ENCODE data around the gene LPXN.

LPXN gene

DNA sequence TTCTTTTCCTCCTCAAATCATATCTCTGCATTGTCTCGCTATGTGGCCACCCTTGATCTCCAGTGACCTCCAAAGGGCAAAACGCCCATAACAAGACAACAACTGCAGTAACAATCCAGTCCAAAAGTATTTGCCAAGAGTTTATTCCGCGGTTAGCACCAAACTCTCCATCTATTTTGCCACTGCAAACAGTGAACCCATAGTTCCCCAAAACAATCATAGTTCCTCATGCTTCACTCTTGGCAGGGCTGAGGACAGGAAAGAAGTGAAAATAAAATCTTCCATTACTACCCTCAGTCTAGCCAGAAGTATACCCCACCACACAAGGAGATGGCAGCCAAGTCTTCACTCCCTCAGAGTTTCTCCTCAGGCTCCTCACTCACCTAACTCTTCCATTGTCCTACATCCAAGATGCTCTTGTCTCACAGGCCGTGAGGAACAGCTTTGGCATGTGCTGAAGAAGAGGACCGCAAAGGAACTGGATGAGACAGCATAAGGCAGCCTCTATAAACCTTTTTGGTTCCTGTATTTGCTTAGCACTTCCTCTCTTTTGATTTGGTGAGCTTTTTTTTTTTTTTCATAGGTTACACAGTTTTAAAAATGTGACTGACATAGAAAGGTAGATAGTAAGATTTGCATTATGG is at the start of gene LPXN:
TSS of gene LPXN (minus strand) at position 480 of the 644 bp plus-strand sequence. CDS start at position 396, 84 bp downstream.
- peak; percentile 42 to 44 for DNase-seq

DNA sequence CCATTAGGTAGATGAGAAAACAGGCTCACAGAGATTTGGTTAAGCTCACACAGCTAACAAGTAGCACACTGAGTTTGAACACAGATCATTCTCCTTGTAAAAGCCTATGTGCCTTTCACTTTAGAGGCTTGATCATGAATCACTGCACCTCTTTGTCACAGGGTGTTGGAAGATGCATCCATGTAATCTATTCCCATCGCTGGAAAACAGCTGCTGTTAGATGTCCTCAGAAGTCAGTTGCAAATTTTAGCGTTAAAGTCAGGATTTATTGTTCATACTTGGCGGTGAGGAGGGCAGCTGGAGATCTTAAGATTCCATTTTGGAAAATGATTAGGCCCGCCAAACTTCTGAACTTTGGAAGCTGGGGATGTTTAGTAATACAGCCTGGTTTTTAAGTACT is 49.4 kb upstream of the LPXN start:
- DNase-seq = no peak

GRCh38 chr11:58622344-58622743 is 46.7 kb upstream of the LPXN start, which contains the start of gene CNTF:
Gene CNTF, plus strand, starts transcription at chr11:58622665. Its CDS starts 88 bp downstream, at chr11:58622753.
- DNase-seq = no peak

- DNase-seq = no peak
Observed at GRCh38 chr11:58621586-58622262, 46.1 kb upstream of the LPXN start.

- DNase-seq = no peak
Observed at GRCh38 chr11:58617976-58618557, 42.4 kb upstream of the LPXN start.

DNA sequence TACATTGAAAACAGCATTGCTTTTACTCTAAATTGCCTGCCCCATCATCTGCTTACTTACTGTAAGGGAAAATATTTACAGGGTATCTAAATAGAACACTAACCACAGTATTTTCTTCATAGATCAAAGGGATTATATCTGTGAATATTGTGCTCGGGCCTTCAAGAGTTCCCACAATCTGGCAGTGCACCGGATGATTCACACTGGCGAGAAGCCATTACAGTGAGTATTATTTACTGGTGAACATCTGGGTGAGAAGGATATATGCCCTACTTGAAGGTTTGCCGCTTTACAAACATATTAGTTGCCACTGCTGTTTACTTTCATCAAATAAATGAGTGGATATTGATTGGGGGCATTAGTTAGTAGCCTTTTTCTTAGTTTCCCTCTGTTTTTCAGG is 40.9 kb upstream of the LPXN start:
- no peak for DNase-seq

GRCh38 chr11:58615559-58615958 is 39.9 kb upstream of the LPXN start:
- no peak for DNase-seq

DNA sequence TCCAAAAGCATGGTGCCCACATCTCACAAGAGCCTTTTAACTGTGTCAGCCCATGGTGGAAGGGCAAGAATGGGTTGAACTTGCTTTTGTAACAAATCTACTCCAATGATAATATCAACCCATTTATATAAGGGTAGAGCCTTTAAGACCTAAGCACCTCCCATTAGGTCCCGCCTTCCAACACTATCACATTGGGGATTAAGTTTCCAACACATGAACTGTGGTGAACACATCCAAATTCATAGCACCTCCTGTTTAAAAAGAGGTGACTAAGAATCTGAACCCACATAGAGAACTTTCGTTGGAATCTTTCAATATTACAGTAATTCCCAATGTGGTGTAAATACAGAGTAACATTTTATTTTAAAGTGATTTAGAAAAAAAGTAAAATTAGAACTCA is 37.6 kb upstream of the LPXN start:
- DNase-seq = no peak

GRCh38 chr11:58609723-58610122 is 34.1 kb upstream of the LPXN start:
- DNase-seq = no peak

DNA sequence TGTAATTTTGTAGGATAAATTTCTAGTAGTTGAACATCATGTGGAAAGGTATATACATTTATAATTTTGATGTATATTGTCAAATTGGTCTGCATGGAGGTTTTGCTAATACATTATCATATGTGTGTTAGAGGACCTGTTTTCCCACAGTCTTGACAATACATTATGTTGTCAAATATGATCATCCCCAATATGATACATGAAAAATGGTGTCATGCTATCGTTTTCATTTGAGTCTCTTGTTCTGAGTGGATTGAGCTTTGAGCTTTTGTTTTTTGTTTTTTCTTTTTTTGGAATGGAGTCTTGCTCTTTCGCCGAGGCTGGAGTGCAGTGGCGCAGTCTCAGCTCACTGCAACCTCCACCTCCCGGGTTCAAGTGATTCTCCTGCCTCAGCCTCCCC is 32.7 kb upstream of the LPXN start:
- no peak for DNase-seq

DNA sequence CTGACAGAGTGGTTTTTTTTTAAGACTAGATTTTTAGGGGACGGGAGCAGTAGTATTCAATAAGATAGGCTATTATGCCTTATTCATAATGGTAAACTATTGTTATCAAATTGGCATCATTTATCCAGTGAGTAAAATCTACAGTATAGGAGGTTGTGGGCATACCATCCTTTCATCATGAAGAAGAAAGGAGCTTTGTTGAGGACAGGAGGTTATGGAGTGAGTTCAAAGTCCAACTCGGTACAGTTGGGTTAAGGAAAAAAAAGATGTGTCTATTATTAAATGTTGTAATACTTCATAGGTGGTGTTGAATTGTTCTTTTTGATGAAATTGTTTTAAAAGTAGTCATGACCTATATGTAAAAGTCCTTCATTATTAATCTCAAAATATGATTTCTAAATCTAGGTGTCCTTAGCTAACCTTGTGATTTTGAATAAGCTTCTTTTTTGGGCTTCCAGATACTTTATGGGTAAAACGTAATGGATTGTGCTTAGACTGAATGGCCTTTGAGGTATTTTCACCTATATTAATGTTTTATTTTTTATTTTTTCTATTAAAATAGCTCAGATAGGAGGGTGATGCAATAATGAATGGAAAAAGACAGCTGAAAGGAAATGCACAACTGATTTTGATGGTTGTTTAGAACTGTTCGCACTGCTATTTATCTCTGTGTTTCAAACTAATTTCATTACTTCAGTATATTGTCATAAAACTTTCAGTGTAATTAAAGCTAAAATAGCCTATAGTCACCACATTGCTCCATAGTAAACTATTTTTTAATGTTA is 31.5 kb upstream of the LPXN start:
- no peak for DNase-seq

DNA sequence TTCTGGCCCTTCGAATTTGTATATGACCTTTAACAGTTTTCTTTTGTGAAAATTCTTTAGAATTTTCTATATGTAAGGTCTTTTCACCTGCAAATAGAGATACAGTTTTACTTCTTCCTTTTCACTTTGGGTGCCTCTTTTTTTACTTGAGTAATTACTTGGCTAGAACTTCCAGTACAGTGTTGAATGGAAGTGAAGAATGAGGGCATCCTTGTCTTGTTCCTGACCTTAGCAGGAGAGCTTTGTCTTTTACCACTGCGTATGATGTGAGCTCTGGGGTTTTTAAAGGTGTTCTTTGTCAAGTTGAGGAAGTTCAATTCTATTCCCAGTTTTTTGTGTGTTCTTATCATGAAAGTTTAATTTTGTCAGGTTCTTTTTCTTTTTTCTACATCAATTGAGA is 24.9 kb upstream of the LPXN start:
- no peak for DNase-seq

DNA sequence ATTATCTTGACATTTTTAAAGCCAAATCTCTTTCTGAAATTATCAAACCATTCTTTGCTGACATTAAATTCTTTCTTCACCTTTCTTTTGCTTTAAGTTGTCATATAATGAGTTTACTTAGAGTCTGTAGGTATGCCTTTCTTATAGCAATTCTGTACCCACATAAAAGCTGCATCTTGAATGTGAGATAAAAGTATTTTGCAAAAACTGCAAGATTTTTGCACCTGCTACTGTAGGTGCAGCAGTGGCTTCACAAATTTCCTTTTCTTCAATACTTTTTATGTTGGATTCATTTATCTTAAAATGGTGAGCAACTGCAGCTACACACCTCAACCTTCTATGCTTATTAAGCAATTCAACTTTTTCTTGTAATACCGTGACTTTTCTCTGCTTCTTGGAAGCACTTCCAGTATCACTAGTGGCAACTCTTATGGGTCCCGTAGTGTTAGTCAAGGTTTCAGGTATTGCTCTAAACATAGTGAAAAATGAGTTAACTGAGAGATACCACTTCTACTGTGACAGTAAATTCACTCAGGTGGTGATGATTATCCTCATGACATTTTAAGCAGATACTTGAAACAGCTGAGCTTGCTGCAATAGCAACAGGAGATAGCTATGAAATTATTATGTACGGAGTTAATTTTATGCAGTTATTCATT is 22.0 kb upstream of the LPXN start:
- no peak for DNase-seq

- no peak for DNase-seq
Observed at GRCh38 chr11:58596621-58597020, 21.0 kb upstream of the LPXN start.

DNA sequence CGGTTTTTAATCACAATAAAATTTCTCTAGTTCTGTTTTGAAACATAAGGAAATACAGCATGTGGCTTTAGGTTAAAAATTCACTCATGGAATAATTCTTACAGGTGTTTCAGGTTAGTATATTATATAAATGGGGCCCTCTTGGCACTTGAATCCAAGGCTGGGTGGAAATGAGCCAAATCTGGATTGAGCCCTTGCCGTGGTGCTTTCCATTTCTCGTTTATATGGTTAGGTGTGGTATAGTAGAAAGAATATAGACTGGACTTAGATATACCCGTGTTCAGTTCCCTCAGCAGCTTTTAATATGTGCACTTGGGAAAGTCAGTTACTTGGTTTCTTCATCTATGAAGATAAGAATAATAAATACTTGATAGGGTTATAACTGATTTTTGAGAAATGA is 19.2 kb upstream of the LPXN start:
- no peak for DNase-seq

DNA sequence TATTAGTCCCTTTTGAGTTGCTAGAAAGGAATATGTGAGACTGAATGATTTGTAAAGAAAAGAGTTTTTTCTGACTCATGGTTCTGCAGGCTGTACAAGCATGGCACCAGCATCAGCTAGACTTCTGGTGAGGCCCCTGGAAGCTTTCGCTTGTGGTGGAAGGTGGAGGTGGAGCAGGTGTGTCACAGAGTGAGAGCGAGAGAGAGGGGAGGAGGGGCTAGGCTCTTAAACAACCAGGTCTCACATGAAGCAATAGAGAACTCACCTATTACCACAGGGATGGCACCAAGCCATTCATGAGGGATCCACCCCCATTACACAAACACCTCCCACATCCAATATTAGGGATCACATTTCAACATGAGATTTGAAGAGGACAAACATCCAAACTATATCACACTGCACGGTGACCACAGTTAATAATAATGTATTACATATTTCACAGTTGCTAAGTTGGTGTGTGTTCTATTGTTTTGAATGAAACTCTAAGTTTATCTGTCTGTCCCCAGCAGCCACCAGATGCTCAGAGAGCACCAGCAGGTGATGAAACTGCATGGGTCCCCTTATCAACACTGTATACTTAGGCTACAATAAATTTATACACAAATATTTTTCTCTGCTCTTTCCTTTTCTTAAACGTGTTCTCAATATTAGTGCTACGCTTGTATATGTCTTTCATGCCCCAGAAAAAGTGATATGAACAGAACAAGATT is 17.3 kb upstream of the LPXN start:
- DNase-seq = peak; percentile 51 to 58

GRCh38 chr11:58591659-58592058 is 16.0 kb upstream of the LPXN start:
- no peak for DNase-seq

DNA sequence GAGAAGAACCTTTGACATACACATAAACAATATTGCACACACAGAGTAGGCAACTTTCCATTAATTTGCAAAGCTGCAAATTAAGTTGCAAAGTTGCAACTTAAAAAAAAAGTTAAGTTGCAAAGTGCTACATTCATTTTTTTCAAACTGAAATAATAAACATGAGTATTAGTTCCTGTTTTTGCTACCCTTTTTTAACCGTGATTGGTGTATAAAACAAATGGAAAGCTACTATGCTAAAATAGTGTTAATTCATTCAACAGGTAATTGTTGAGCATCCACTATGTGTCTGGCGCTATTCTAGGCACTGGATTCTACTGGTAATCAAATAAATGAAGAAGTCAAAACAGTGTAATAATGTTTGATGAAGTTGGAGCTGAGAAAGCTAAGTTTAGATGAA is 11.3 kb upstream of the LPXN start:
- DNase-seq = no peak

DNA sequence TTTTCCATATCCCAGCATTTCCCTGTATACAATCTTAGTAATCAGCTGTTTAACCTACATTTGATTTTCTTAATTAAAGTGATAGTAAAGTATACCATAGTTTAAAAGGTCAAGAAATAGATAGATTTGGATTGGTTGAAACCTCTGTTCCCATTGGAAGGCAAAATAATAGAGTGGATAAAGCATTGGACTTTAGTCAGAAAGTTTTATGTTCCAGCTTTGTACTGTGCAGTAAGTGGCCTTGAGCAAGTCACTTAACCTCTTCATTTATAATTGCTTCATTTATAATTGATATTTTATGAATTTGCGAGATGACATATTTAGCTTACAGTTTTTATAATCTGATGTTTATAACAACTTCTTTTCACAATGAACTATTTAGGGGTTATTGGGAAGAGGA is 6.8 kb upstream of the LPXN start:
- no peak for DNase-seq

DNA sequence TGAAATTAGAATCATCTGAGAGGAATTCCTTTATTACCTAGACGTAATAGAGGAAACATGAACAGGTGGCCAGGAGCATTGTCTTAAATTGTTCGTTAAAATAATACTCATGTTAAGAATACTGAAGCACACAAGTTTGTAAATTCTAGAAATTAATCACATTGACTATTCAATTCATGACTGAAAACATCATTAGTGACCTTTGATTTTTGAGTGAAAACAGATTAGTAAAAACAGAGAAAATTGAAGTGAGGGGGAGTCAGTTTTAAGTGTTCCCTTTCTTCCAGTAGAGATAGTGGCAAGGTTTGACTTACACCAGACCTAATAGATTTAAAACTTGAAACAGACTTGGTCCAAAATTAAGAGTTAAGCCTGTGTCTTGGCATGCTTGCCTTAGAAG is 4.7 kb upstream of the LPXN start:
- DNase-seq = no peak

DNA sequence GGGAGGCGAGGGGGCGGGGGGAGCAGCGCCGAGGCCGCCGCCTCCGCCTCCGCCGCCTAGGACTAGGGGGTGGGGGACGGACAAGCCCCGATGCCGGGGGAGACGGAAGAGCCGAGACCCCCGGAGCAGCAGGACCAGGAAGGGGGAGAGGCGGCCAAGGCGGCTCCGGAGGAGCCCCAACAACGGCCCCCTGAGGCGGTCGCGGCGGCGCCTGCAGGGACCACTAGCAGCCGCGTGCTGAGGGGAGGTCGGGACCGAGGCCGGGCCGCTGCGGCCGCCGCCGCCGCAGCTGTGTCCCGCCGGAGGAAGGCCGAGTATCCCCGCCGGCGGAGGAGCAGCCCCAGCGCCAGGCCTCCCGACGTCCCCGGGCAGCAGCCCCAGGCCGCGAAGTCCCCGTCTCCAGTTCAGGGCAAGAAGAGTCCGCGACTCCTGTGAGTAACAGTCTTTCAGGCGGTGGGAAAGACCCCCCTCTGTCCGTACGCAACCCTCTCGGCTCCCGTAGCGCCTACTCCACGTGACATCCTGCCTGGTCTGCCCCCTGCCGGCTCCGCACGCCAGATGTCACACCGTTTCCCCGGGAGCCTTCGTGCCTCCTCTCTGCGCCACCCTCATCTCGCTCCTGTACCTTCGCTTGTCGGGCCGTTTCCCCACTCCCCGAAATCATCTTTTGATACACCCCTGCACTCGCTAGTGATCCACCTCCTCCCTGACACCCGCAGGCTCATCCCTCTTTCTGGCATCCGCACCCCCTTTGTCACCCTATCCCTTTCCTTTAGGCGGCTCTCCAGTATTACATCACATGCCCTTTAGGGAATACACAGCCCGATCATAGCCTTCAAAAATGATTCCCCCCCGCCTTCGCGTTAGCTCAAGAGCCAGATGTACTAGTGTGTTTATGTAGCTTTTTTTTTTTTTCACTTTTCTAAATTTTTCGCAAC is 3.8 kb upstream of the LPXN start:
- DNase-seq = peak; percentile 92 to 93

All from activated CD4-positive, alpha-beta T cell treated with anti-CD3 and anti-CD28 coated beads, Interleukin-2, amount 50 U/mL, for 4 hours (primary cell).